Activated CD4-positive, alpha-beta T cell treated with anti-CD3 and anti-CD28 coated beads, Interleukin-10, Interleukin-2, amounts not matched to agents 100 ng/mL and 50 ng/mL, durations not matched to agents 16 hours and 8 hours (primary cell): Measurements from ENCODE around the gene KAT6B.
"Not testable (repeated sequence)": the region's sequence is repeated elsewhere in the genome, so short reads cannot be mapped to it uniquely, and the experiment has no call there.

Experiments
- DNase-seq: peaks from one replicate; pipeline ENCODE4 v3.0.0-alpha.2; 2020

The KAT6B gene

GRCh38 chr10:75049316-75050148 is 223.1 kb downstream of the KAT6B start:
- no peak for DNase-seq

GRCh38 chr10:75050149-75050919 is 223.9 kb downstream of the KAT6B start:
- no peak for DNase-seq

GRCh38 chr10:75051308-75051707 is 224.9 kb downstream of the KAT6B start:
- DNase-seq = no peak

- not testable (repeated sequence) for DNase-seq
Observed at GRCh38 chr10:75055896-75056406, 229.6 kb downstream of the KAT6B start.

- DNase-seq = no peak
Observed at GRCh38 chr10:75057680-75058079, 231.3 kb downstream of the KAT6B start.

- DNase-seq = no peak
Observed at GRCh38 chr10:75058161-75058560, 231.8 kb downstream of the KAT6B start.

- no peak for DNase-seq
Observed at GRCh38 chr10:75061709-75062505, 235.5 kb downstream of the KAT6B start.

- no peak for DNase-seq
Observed at GRCh38 chr10:75062506-75063299, 236.3 kb downstream of the KAT6B start.

- DNase-seq = no peak
Observed at GRCh38 chr10:75063461-75064230, 237.2 kb downstream of the KAT6B start.

GRCh38 chr10:75065076-75065475 is 238.7 kb downstream of the KAT6B start:
- DNase-seq = no peak

- no peak for DNase-seq
Observed at GRCh38 chr10:75066271-75066670, 239.9 kb downstream of the KAT6B start.

- no peak for DNase-seq
Observed at GRCh38 chr10:75067272-75067671, 240.9 kb downstream of the KAT6B start.

GRCh38 chr10:75068523-75068922 is 242.1 kb downstream of the KAT6B start:
- no peak for DNase-seq

- DNase-seq = no peak
Observed at GRCh38 chr10:75070476-75070875, 244.1 kb downstream of the KAT6B start.

- no peak for DNase-seq
Observed at GRCh38 chr10:75070961-75071428, 244.6 kb downstream of the KAT6B start.

- no peak for DNase-seq
Observed at GRCh38 chr10:75071756-75072155, 245.4 kb downstream of the KAT6B start.

- no peak for DNase-seq
Observed at GRCh38 chr10:75072727-75073126, 246.3 kb downstream of the KAT6B start.

- DNase-seq = no peak
Observed at GRCh38 chr10:75073442-75073841, 247.0 kb downstream of the KAT6B start.

GRCh38 chr10:75074711-75075445 is 248.5 kb downstream of the KAT6B start:
- peak; percentile 5 for DNase-seq

GRCh38 chr10:75076348-75076747 is 249.9 kb downstream of the KAT6B start:
- no peak for DNase-seq
